IPS-11a (cell line): ENCODE results near the gene RNF4.
"Not testable (repeated sequence)": the region's sequence is repeated elsewhere in the genome, so short reads cannot be mapped to it uniquely, and the experiment has no call there.

ENCODE experiments used
- H3K4me3 ChIP-seq: one replicate; pipeline ENCODE4 v1.5.1; 2013; ENCODE audit warnings: low read depth, low read length, control low read depth

The RNF4 gene

GRCh38 chr4:2516635-2517034, 47.7 kb downstream of the RNF4 start:
- no peak overlapping the region for H3K4me3 ChIP-seq

- H3K4me3 ChIP-seq = no peak overlapping the region
Measured at GRCh38 chr4:2526559-2526958, 57.7 kb downstream of the RNF4 start.

- peak overlapping the region; percentile 74 for H3K4me3 ChIP-seq
Measured at GRCh38 chr4:2534904-2535375, 66.0 kb downstream of the RNF4 start.

- peak overlapping the region; percentile 74 for H3K4me3 ChIP-seq
Measured at GRCh38 chr4:2535376-2536192, 66.7 kb downstream of the RNF4 start.

- peak within 1 kb of the TSS; percentile 74 for H3K4me3 ChIP-seq
Measured at GRCh38 chr4:2536193-2537010, 67.5 kb downstream of the RNF4 start, which contains the start of gene FAM193A. FAM193A (plus strand) TSS chr4:2536647; CDS start chr4:2536916, 269 bp downstream.

- peak overlapping the region; percentile 71 for H3K4me3 ChIP-seq
Measured at GRCh38 chr4:2537011-2537830, 68.3 kb downstream of the RNF4 start.

- H3K4me3 ChIP-seq = not testable (repeated sequence)
Measured at GRCh38 chr4:2543580-2544191, 74.8 kb downstream of the RNF4 start.

GRCh38 chr4:2545321-2546013, 76.6 kb downstream of the RNF4 start:
- no peak overlapping the region for H3K4me3 ChIP-seq

- H3K4me3 ChIP-seq = no peak overlapping the region
Measured at GRCh38 chr4:2546286-2546823, 77.4 kb downstream of the RNF4 start.

- H3K4me3 ChIP-seq = not testable (repeated sequence)
Measured at GRCh38 chr4:2546961-2547691, 78.2 kb downstream of the RNF4 start.

- no peak overlapping the region for H3K4me3 ChIP-seq
Measured at GRCh38 chr4:2551118-2551517, 82.2 kb downstream of the RNF4 start.

- no peak overlapping the region for H3K4me3 ChIP-seq
Measured at GRCh38 chr4:2552806-2553205, 83.9 kb downstream of the RNF4 start.

GRCh38 chr4:2558301-2558700, 89.4 kb downstream of the RNF4 start:
- H3K4me3 ChIP-seq = no peak overlapping the region

GRCh38 chr4:2560167-2560566, 91.3 kb downstream of the RNF4 start:
- no peak overlapping the region for H3K4me3 ChIP-seq
